Neural crest cell (in vitro differentiated cells): Measurements from ENCODE around the gene SUV39H1. TPM values are rescaled to one million over a fixed set of nuclear protein-coding genes. Genes with fewer than 3 reads are reported as not detected.
A peak's percentile ranks its signal among the peaks of the same experiment; 100 is the strongest.
"Not testable (repeated sequence)": the region's sequence is repeated elsewhere in the genome, so short reads cannot be mapped to it uniquely, and the experiment has no call there.

Experiments
- DNase-seq: peaks from one replicate; pipeline ENCODE4 v3.0.0; 2021; ENCODE audit warnings: low read depth, mixed read lengths, low spot score
- H3K27ac Mint-ChIP-seq: one replicate; pipeline ENCODE4 v1.8.0; 2021; ENCODE audit warnings: mild to moderate bottlenecking, mixed read lengths; ENCODE audit not compliant: unreplicated experiment
- H3K27me3 Mint-ChIP-seq: 2 replicates; pipeline ENCODE4 v1.8.0; 2021; ENCODE audit warnings: low read depth, mild to moderate bottlenecking, mixed read lengths
- H3K36me3 Mint-ChIP-seq: 2 replicates; pipeline ENCODE4 v1.8.0; 2021; ENCODE audit warnings: low read depth, mild to moderate bottlenecking, mixed read lengths
- H3K4me1 Mint-ChIP-seq: 2 replicates; pipeline ENCODE4 v1.8.0; 2021; ENCODE audit warnings: mixed read lengths
- H3K4me3 Mint-ChIP-seq: one replicate; pipeline ENCODE4 v1.8.0; 2021; ENCODE audit warnings: mild to moderate bottlenecking, mixed read lengths
- H3K9me3 Mint-ChIP-seq: 2 replicates; pipeline ENCODE4 v1.8.0; 2021; ENCODE audit warnings: mixed read lengths
- CTCF ChIP-seq: fragments of 200-600 bp; sonication (generic); conservative IDR thresholded peaks from 2 replicates; pipeline ENCODE4 v1.5.0; 2021; ENCODE audit warnings: antibody characterized with exemption, mild to moderate bottlenecking
- total RNA-seq: library from RNA; stranded (reverse); gene quantifications from 2 replicates; pipeline ENCODE4 v1.2.1, GENCODE V29; 2021

Gene SUV39H1
- total RNA-seq, 1 donor from 2014 or later = 20.8 TPM

DNA sequence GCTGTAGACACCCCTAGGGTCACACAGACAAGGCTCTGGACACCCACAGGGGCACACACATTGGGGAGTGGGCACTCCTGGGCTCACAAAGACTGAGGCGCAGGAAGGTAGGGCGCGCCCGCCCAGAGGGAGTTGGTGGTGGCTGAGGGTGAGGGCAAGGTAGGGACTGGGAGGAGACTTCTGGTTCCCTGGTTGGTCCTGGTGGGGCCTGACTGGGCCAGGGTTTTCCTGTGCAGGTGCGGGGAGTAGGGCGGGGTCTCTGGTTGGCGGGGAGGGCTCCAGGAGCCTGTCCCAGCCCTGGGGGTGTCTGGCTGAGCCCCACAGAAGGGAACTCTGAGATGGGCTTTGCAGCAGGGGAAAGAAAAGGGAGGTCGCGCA is 19.7 kb upstream of the SUV39H1 start:
- Mint-ChIP-seq H3K9me3 (no peaks in the 10 kb centered on the region), H3K36me3 (no peaks in the 10 kb centered on the region), H3K4me1 (peaks cover 25% of the 10 kb centered on the region), H3K27ac (peak overlapping the region; percentile 44), H3K27me3 (no peaks in the 10 kb centered on the region), H3K4me3 (peak overlapping the region; percentile 97)
- no peak for TF ChIP-seq CTCF
- DNase-seq = no peak

GRCh38 chrX:48677516-48677915 is 19.0 kb upstream of the SUV39H1 start:
- H3K27ac Mint-ChIP-seq = no peak overlapping the region
- peak overlapping the region; percentile 97 for H3K4me3 Mint-ChIP-seq
- peaks cover 25% of the 10 kb centered on the region for H3K4me1 Mint-ChIP-seq
- no peaks in the 10 kb centered on the region for H3K9me3 Mint-ChIP-seq
- TF ChIP-seq CTCF = no peak
- no peaks in the 10 kb centered on the region for H3K36me3 Mint-ChIP-seq
- no peak for DNase-seq
- no peaks in the 10 kb centered on the region for H3K27me3 Mint-ChIP-seq

- not testable (repeated sequence) for DNase-seq, H3K9me3 Mint-ChIP-seq, H3K27ac Mint-ChIP-seq, H3K4me3 Mint-ChIP-seq, H3K36me3 Mint-ChIP-seq, H3K27me3 Mint-ChIP-seq
- peaks cover 20% of the 10 kb centered on the region for H3K4me1 Mint-ChIP-seq
Measured at GRCh38 chrX:48680467-48680866, 16.1 kb upstream of the SUV39H1 start.

DNA sequence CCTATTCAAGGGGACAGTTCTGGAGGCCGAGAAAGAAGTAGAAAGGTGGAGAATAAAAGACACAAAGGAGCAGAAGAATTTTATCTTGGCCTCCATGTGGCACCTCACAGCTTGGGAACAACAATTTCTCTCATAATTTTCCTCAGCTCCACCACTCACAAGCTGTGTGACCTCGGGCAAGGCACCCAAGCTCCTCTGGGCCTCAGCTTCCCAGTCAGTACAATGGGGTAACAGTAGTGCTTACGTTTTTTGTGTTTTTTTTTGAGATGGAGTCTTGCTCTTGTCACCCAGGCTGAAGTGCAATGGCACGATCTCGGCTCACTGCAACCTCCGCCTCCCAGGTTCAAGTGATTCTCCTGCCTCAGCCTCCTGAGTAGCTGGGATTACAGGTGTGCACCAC is 15.6 kb upstream of the SUV39H1 start:
- H3K4me3 Mint-ChIP-seq, H3K36me3 Mint-ChIP-seq, H3K9me3 Mint-ChIP-seq, DNase-seq, H3K27ac Mint-ChIP-seq, H3K27me3 Mint-ChIP-seq: not testable (repeated sequence)
- peaks cover 16% of the 10 kb centered on the region for H3K4me1 Mint-ChIP-seq

GRCh38 chrX:48681539-48682183 is 14.9 kb upstream of the SUV39H1 start:
- Mint-ChIP-seq H3K36me3 (peaks cover 3% of the 10 kb centered on the region), H3K4me3 (no peak overlapping the region), H3K9me3 (no peaks in the 10 kb centered on the region), H3K27me3 (peaks cover 9% of the 10 kb centered on the region), H3K4me1 (peaks cover 15% of the 10 kb centered on the region), H3K27ac (no peak overlapping the region)
- DNase-seq = no peak
- TF ChIP-seq CTCF = no peak

GRCh38 chrX:48682795-48683194 is 13.7 kb upstream of the SUV39H1 start:
- H3K27me3 Mint-ChIP-seq = peaks cover 14% of the 10 kb centered on the region
- not testable (repeated sequence) for H3K4me3 Mint-ChIP-seq

DNA sequence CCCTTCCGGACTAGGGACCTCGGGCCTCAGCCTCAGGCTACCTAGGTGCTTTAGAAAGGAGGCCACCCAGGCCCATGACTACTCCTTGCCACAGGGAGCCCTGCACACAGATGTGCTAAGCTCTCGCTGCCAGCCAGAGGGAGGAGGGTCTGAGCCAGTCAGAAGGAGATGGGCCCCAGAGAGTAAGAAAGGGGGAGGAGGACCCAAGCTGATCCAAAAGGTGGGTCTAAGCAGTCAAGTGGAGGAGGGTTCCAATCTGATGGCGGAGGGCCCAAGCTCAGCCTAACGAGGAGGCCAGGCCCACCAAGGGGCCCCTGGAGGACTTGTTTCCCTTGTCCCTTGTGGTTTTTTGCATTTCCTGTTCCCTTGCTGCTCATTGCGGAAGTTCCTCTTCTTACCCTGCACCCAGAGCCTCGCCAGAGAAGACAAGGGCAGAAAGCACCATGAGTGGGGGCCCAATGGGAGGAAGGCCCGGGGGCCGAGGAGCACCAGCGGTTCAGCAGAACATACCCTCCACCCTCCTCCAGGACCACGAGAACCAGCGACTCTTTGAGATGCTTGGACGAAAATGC is 13.0 kb upstream of the SUV39H1 start, which contains the start of gene WAS:
WAS (plus strand) TSS at position 389 of the 572 bp plus-strand sequence; CDS start at position 444, 55 bp downstream.
- no peak for TF ChIP-seq CTCF
- H3K9me3 Mint-ChIP-seq = peaks cover 5% of the 10 kb centered on the region
- peaks cover 3% of the 10 kb centered on the region for H3K4me1 Mint-ChIP-seq
- peaks cover 14% of the 10 kb centered on the region for H3K27me3 Mint-ChIP-seq
- H3K4me3 Mint-ChIP-seq = peak within 1 kb of the TSS; percentile 24
- H3K27ac Mint-ChIP-seq = no peak within 1 kb of the TSS
- peaks cover 7% of the 10 kb centered on the region for H3K36me3 Mint-ChIP-seq
- no peak for DNase-seq

More at GRCh38 chrX:48682795-48683194, 13.7 kb upstream of the SUV39H1 start:
- H3K9me3 Mint-ChIP-seq, H3K4me1 Mint-ChIP-seq, DNase-seq, H3K36me3 Mint-ChIP-seq, H3K27ac Mint-ChIP-seq: not testable (repeated sequence)
